ENCODE measurements around the gene FLT3LG.
A peak's percentile ranks its signal among the peaks of the same experiment; 100 is the strongest.

FLT3LG gene

DNA sequence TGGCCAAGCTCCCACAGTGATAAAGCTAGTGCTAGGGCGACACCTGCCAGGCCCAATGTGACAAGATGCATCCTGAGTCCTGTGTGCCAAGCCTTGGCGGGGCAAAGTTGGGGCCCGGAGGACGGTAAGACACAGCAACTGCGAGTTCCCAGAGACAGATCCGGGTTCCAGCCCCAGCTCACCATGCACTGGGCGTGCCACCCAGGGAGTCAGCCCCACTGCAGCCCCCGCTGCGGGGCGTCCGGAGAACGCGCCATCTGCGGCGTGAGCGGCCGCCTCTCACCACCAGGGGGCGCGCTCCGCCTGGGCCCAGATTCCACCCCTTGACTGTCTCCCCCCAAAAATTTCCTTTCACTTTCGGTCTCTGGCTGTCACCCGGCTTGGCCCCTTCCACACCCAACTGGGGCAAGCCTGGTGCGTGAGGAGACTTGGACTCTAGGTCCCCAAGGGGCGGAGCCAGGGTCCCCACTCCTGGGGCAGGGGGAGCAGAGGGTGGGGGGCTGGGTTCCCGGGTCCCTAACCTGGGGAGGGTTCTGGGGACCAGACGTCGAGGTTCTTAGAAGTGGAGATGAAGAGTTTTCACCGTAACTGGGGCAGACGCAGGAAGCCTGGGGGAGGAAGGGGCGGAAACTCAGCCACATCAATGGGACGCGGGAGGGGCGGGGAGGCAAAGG lies at the start of gene FLT3LG:
Gene FLT3LG (plus strand): TSS at position 348 of the 674 bp plus-strand sequence. CDS start 425 bp downstream, outside the sequence.
- peak; percentile 71 for DNase-seq

- no peak for DNase-seq
Measured at GRCh38 chr19:49425178-49425577, 48.8 kb upstream of the FLT3LG start, which contains the start of gene GFY. TSS of gene GFY (plus strand) at chr19:49425388. CDS start at chr19:49426431, 1,043 bp downstream.

GRCh38 chr19:49425922-49426592 lies 48.0 kb upstream of the FLT3LG start:
- no peak for DNase-seq

DNA sequence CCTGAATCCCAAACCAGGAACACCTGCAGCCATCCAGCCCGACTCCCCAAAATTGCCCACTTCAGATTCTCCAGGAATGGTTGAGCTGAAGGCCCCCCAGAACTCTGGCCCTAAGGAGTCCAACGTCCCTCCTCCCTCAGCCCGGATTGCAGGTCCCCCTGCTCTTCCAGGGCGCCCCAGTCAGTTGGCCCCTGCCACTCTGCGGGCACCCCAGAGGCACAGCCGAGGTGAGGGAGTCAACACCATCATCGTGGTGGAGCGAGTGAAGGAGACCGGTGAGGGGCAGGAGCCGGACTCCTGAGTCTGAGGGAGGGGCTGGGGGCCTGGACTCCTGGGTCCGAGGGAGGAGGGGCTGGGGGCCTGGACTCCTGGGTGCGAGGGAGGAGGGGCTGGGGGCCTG lies 46.7 kb upstream of the FLT3LG start:
- no peak for DNase-seq

GRCh38 chr19:49427855-49428546 lies 46.0 kb upstream of the FLT3LG start:
- DNase-seq: no peak

GRCh38 chr19:49428547-49429451 lies 45.2 kb upstream of the FLT3LG start:
- DNase-seq: no peak

DNA sequence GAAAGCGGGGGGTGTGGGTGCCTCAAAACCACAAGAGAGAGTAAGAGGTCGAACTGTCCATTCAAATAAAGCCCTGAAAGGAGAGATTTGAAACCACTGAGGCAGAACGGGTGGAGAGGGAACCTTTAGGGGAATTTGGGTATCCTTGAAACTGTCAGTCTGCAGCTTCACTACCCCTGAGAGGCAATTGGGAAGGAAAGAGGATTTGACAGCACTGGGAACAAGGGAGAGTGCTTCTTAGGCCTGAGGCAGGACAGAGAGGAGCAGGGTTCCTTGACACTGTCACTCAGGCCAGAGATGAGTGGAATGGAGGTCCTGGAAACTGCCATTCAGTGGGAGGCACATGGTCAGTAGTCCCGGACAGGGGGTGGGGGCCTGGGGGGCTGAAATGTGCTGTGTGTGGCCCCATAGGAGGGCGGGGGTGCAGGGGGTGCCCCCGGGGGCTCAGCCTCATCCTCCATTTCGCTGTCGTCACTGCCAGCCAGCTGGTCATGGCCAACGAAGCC lies 43.8 kb upstream of the FLT3LG start:
- DNase-seq: no peak

GRCh38 chr19:49430678-49431329 lies 43.2 kb upstream of the FLT3LG start:
- DNase-seq: no peak

GRCh38 chr19:49431330-49431749 lies 42.7 kb upstream of the FLT3LG start:
- DNase-seq: no peak

DNA sequence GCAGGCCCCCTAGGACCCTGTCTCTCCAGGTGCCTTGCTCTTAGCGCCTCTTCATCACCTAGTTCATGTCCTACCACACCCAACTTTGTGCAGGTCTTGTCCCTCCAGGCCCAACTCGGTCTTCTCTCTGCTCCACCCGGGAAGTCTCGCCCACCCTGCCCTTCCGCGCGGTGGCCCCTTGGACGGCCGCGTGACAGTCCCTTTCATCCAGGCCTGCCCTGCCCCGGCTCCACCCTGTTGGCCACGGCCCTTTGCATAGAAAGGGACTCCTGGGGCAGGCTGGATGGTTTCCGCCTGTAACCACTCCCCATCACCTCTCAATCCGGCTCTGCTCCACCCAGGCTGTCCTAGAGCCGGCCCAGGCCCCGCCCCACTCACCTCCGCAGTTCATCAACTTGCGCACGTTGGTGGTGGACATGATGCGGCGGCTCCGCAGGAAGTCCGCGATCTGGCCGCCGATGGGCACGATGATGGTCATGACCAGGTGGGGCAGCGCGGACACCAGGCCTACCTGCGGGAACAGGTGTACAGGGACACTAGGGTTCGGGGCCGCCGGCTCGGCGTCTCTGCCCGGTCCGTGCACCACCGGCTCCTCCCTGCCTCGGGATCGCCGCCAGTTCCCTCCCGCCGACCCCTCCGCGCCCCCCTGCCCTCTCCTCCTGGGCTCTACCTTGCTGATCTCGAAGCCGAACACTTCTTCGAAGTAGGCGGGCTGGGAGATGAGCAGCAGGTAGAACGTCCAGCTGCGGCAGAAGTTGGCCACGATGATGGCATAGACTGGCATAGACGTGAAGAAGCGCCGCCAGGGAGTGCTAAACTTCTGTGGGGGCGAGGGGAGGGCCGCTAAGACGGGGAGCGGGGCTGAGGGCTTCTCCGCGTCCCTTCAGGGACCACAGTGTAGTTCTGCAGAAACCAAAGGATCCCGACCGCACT lies 41.6 kb upstream of the FLT3LG start:
- no peak for DNase-seq

DNA sequence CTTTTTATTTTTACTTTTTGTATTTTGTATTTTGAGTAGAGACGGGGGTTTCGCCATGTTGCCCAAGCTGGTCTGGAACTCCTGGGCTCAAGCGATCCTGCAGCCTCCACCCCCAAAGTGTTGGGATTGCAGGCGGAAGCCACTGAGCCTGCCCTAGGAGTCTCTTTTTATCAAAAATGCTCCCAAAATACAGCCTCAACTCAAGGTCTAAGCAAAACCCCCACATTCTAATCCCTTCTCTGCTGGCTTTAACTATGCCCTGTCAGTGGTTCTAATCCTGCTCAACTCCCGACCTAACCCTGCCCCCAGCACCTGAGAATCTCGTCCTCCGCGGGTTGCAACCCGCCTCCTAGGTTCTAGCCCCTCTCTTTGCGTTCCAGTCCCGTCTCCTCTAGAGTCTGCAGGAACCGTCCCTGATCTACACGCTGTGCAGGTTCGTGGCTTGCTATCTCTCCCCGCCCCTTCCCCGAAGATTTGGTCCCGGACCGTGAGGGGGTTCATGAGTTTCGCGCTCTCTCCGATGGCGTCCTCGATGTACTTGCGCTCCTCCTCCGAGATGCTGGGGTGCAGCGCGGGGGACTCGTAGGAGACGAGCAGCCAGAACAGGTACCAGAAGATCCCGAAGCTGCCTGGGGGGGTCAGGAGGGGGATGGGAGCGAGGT lies 40.6 kb upstream of the FLT3LG start:
- no peak for DNase-seq

- DNase-seq: no peak
Measured at GRCh38 chr19:49434907-49435583, 39.0 kb upstream of the FLT3LG start.

GRCh38 chr19:49435670-49436069 lies 38.3 kb upstream of the FLT3LG start:
- DNase-seq: no peak

DNA sequence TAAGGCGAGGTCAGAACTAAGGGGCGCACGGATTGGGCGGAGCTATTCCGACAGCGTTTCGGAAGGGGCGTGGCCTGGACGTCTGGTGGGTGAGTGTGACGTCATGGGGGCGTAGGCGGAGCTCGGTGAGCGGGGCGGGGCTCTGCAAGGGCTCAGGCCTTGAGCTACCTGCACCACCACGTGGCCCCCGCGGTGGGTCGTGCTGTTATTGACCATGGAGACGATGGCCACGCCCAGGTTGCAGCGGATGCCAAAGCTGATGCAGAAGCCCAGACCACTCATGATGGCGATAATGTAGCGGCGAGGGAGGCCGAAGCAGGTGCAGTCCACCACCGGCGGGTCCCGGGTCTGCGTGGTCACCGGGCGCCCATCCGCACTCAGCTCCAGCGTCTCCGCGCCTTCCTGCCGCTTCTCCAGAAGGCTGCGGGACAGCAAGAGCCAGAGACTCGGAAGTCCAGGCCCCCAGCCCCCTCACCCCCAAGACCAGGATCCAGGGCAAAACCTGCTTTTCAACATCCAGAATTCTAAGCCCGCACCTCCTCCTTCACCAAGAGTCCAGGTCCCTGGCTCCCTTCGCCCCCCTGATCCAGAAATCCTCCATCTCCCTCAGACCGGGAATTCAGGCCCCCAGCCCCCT lies 37.5 kb upstream of the FLT3LG start:
- no peak for DNase-seq

GRCh38 chr19:49437231-49437630 lies 36.8 kb upstream of the FLT3LG start:
- no peak for DNase-seq

DNA sequence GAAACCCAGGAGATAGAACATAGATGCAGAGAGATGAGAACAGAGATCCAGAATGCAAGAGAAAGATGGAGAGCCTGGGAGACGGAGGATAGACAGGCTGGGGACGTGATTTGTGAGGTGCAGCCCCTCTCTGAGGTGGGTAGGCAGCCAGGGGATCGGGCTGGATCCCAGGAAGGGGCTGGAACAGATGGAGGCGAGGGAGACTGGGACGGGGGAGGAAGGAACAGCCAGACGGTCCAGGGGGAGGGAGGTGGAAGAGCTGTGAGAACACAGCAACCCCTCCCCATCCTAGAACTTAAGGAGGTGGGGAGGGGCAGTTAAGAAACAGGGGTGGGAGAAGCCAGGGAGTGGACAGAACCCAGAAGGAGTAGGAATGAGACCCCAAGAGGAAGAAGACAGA lies 35.8 kb upstream of the FLT3LG start:
- DNase-seq: no peak

DNA sequence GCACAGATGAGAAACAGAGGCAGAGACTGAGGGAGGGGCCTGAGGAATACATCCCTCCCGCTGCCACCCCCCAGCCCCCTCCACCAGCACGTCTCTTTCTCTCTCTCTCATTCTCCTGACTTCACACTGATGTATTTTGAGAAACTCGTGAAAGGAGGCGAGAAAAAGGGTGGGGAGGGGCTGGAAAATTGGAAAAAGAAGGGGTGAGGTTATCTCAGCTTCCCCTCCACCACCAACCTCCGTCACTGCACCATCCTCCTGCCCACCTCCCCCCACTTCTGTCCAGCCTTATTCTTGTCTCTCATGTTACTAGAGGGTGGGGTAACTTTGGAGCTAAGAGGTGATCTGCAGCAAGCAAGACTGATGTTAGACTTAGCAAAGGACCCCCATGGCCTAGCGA lies 34.2 kb upstream of the FLT3LG start:
- no peak for DNase-seq

DNA sequence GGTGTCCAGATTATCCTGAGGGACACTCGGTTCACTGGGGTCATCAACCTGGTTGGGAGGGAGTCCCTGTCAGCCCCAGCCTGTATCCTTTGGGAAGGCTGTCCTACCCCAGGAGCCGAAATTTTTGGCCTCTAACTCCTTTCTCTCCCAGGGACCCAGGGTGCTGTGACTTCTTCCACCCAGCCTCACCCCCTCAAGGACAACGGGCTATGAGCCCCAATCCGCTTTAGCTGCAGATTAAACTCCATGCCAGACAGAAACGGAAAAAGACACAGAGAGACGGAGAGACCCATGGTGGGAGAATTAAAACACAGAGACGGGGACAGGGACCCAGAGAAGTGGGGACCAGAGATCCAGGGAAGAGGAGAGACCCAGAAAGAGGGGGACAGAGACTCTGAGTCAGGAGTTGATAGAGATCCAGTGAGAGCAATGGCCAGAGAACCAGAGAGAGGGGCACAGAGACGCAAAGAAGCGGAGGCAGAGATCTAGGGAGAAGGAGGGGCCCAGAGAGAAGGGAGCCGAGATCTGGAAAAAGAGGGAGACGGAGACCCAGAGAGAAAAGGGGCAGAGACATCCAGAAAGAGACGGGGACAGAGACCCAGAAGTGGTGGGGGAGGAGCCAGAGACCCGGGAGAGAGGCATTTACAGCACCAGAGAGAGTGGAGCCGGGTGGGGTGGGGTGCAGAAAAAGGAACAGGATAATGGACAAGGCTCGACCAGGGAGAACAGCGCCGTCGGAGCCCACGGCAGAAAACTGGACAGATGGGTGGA lies 33.4 kb upstream of the FLT3LG start:
- DNase-seq: no peak
